C4-2B (cell line): ENCODE measurements around the gene IFT20.

Experiments used
- H3K27ac ChIP-seq: fragments of 450-650 bp; 2 replicates; pipeline ENCODE4 v1.5.1; 2017
- ZFX ChIP-seq: fragments of 450-650 bp; IDR thresholded peaks from 2 replicates; pipeline ENCODE4 v1.6.1; 2017
- TF ChIP-seq, protein P1 (sequence below): fragments of 450-650 bp; conservative IDR thresholded peaks from 2 replicates; pipeline ENCODE4 v1.5.1; 2017; ENCODE audit warnings: mild to moderate bottlenecking

The IFT20 gene

DNA sequence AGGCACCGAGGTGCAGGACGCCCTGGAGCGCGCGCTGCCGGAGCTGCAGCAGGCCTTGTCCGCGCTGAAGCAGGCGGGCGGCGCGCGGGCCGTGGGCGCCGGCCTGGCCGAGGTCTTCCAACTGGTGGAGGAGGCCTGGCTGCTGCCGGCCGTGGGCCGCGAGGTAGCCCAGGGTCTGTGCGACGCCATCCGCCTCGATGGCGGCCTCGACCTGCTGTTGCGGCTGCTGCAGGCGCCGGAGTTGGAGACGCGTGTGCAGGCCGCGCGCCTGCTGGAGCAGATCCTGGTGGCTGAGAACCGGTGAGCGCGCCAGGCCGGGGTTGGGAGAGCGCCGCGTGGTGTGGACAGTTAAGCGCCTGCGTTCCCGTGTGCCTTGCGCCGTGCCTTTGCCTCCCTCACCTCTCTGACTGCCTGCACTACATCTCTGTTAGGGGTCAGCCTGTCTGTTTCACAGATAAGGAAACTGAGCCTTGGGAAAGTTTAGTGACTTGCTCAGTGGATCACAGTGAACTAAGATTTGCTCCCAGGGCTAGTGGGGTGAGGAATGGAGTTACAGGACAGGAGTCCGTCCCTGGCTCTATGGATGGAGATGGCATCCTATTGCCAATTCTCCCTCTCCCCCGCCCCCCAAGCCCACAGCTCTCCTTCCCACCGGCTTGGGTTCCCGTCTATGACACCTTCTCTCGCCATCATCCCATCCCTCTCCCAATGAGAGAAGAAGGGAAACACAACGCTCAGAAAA lies 37.1 kb upstream of the IFT20 start:
- no peak overlapping the region for H3K27ac ChIP-seq
- TF ChIP-seq, protein P1, sequence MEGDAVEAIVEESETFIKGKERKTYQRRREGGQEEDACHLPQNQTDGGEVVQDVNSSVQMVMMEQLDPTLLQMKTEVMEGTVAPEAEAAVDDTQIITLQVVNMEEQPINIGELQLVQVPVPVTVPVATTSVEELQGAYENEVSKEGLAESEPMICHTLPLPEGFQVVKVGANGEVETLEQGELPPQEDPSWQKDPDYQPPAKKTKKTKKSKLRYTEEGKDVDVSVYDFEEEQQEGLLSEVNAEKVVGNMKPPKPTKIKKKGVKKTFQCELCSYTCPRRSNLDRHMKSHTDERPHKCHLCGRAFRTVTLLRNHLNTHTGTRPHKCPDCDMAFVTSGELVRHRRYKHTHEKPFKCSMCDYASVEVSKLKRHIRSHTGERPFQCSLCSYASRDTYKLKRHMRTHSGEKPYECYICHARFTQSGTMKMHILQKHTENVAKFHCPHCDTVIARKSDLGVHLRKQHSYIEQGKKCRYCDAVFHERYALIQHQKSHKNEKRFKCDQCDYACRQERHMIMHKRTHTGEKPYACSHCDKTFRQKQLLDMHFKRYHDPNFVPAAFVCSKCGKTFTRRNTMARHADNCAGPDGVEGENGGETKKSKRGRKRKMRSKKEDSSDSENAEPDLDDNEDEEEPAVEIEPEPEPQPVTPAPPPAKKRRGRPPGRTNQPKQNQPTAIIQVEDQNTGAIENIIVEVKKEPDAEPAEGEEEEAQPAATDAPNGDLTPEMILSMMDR = no peak
- no peak for TF ChIP-seq ZFX

DNA sequence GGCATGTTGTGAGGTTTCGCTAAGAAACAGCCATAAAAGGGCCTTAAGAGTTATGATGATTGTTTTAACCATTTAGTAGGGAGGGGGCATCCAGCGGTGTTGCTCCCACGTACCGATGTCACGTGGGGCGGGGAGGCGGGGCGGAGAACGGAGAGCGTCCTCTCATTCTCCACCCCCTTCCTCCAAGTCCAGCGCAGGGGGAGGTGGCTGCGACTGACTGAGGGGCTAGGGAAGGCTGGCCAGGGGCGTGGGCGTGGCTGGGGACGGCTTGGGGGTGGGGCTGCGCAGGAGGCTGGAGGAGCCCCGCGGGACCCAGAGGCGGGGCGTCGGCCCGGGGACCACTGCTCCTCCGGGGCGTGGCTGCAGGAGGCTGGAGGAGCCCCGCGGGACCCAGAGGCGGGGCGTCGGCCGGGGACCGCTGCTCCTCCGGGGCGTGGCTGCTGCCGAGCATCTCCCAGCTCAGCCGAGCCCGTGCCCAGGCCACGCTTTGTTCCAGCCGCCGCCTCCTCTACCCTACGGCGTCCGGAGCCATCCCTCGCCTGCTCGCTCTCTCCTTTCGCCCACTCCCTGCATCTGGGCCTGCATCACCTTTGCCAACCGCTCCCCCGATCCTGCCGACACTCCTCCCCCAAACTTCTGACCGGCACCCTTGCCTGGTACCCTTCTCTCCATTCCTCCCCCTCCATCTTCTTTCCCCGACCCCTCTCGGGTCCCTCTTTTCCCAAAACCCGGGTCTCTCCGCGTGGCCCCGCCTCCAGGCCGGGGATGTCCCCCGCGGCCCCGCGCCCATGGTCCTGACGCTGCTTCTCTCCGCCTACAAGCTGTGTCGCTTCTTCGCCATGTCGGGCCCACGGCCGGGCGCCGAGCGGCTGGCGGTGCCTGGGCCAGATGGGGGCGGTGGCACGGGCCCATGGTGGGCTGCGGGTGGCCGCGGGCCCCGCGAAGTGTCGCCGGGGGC lies 36.3 kb upstream of the IFT20 start, which contains the start of gene SARM1:
SARM1 (plus strand) TSS at position 450 of the 958 bp plus-strand sequence; CDS start at position 789, 339 bp downstream.
- H3K27ac ChIP-seq = no peak within 1 kb of the TSS; the same call in 1 of the 2 replicates

GRCh38 chr17:28370744-28371103 lies 35.5 kb upstream of the IFT20 start:
- H3K27ac ChIP-seq = no peak overlapping the region; the same call in 1 of the 2 replicates
- no peak for TF ChIP-seq ZFX
- TF ChIP-seq, protein P1 = no peak

More for the DNA sequence above, 36.3 kb upstream of the IFT20 start, which contains the start of gene SARM1:
- TF ChIP-seq, protein P1 = no peak
- TF ChIP-seq ZFX = no peak

- H3K27ac ChIP-seq = no peak within 1 kb of the TSS; the same call in 1 of the 2 replicates
- TF ChIP-seq, protein P1 = no peak
- TF ChIP-seq ZFX = no peak
Observed at GRCh38 chr17:28370035-28370743, 34.9 kb upstream of the IFT20 start, which contains the start of gene VTN. VTN (minus strand) TSS chr17:28370307; CDS start chr17:28370203, 104 bp downstream.

DNA sequence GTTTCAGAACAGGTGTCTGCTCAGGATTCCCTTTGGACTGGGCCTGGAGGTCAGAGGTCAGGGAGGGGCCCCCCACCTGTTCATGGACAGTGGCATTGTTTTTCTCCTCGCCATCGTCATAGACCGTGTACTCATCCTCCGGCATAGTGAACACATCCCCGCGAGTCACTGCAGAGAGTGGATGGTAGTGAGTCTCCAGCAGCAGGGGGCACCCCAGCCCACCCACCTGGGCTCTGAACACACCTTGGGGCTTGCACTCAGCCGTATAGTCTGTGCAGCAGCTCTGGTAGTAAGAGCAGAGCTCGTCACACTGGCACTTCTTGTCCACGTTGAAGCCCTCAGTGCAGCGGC lies 34.4 kb upstream of the IFT20 start:
- no peak overlapping the region; the same call in 1 of the 2 replicates for H3K27ac ChIP-seq
- TF ChIP-seq, protein P1 = no peak
- no peak for TF ChIP-seq ZFX

DNA sequence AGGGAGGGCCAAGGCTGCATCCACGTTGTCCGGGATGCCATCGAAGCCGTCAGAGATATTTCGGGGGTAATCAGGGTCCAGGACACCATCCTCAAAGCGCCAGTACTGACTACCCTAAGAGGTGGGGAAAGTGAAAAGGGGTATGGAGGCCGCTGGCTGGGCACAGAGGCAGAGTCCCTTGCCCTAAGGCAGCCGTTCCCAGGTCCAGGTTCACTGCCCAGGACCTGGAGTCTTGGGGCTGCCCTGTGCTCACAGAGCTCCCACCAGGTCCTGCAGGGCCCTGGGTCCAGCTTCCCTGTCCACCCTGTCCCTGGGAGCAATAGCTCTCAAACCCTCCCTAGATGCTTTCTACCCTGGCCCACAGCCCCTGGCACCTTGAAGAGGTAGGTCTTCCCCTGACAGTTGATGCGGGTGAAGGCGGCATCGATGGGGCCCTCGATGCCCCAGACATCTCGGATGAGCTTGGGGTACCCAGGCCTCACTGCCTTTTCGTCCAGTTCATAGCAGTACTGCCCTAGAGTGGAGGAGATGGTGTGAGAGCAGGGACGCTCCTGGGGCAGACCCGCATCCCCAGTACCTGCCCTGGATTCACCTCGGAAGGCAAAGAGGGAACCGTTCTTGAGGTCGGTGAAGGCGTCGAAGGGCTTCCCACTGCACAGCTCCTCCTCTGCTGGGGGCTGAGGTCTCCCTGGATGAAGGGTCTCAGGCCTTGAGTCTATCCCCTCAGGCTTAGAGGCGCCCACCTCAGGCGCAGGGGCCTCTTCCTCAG lies 33.8 kb upstream of the IFT20 start:
- H3K27ac ChIP-seq = no peak overlapping the region
- TF ChIP-seq, protein P1 = no peak
- no peak for TF ChIP-seq ZFX
